ENCODE measurements around the gene GATAD1. TPM values are rescaled to one million over a fixed set of nuclear protein-coding genes. Genes with fewer than 3 reads are reported as not detected.

The GATAD1 gene
- total RNA-seq, 1 donor from 2014 or later, result 35.8 TPM

DNA sequence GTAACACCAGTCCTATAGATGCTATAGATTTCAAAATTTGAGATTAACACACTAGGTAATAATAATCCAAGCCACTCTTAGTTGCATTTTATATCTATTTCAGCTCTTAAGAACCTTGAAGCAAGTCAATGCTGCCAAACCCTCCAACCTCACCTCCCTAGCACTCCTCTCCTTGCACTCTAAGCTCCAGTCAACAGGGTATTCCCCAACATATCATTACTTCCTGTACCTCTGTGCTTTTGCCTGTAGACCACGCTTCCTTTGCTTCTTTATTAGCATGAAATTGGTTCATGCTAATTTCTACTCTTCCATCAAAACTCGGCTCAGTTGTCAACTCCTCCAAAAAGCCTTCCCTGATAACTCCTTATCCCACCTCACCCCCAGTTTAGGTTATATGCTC, 56.5 kb downstream of the GATAD1 start:
- Histone ChIP-seq H3K36me3 (peaks cover 83% of the 10 kb centered on the region), H3K4me3 (no peak overlapping the region), H3K4me1 (no peaks in the 10 kb centered on the region), H3K27ac (no peak overlapping the region), H3K9me3 (no peaks in the 10 kb centered on the region), H3K27me3 (no peaks in the 10 kb centered on the region)
- ATAC-seq (no peak), DNase-seq (no peak)
- intact Hi-C loops (cut with DNase I), result no loop called here
- no peak for TF ChIP-seq CTCF (IDR thresholded peaks at IDR 0.05)

GRCh38 chr7:92504563-92504962, 57.3 kb downstream of the GATAD1 start:
- intact Hi-C loops (cut with DNase I), result no loop called here
- H3K36me3 ChIP-seq, result peaks cover 82% of the 10 kb centered on the region
- H3K27me3 ChIP-seq, result no peaks in the 10 kb centered on the region

DNA sequence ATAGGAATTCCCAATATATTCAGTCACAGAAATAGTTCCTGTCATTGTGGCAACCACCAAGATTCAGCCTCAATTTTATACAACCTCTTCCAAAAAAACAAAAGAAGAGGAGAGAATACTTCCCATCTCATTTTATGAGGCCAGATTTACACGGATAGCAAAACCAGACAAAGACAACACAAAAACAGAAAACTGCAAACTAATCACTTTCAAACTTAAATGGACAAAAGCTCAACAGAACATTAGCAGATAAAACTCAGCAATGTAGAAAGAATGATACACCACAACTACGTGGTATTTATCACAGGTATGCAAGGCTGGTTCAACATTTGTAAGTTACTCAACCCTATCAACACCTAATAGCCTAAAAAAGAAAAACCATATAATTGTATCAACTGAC, 59.1 kb downstream of the GATAD1 start:
- Histone ChIP-seq H3K4me1 (no peaks in the 10 kb centered on the region), H3K27me3 (no peaks in the 10 kb centered on the region), H3K9me3 (no peaks in the 10 kb centered on the region), H3K36me3 (peaks cover 81% of the 10 kb centered on the region), H3K27ac (no peak overlapping the region), H3K4me3 (no peak overlapping the region)
- intact Hi-C loops (cut with DNase I), result no loop called here
- TF ChIP-seq CTCF (IDR thresholded peaks at IDR 0.05), result no peak
- no peak for DNase-seq
- no peak for ATAC-seq

More at GRCh38 chr7:92504563-92504962, 57.3 kb downstream of the GATAD1 start:
- ATAC-seq (no peak), DNase-seq (no peak)
- no peak for TF ChIP-seq CTCF (IDR thresholded peaks at IDR 0.05)
- H3K4me1 ChIP-seq, result no peaks in the 10 kb centered on the region
- H3K9me3 ChIP-seq, result no peaks in the 10 kb centered on the region
- no peak overlapping the region for H3K4me3 ChIP-seq
- no peak overlapping the region for H3K27ac ChIP-seq

GRCh38 chr7:92508946-92509345, 61.7 kb downstream of the GATAD1 start:
- Histone ChIP-seq H3K9me3 (no peaks in the 10 kb centered on the region), H3K36me3 (peaks cover 72% of the 10 kb centered on the region), H3K4me1 (no peaks in the 10 kb centered on the region), H3K27me3 (no peaks in the 10 kb centered on the region), H3K4me3 (no peak overlapping the region), H3K27ac (no peak overlapping the region)
- intact Hi-C loops (cut with DNase I), result no loop called here
- ATAC-seq, result no peak
- DNase-seq, result no peak
- TF ChIP-seq CTCF (IDR thresholded peaks at IDR 0.05), result no peak

Other genes with a start within 250 kb of the GATAD1 start
- gene KRIT1, start 201.6 kb upstream of the GATAD1 start, total RNA-seq, result 37.7 TPM
- gene ANKIB1, start 201.5 kb upstream of the GATAD1 start, total RNA-seq, result 50.1 TPM
- not detected for gene ERVW-1, start 30.5 kb downstream of the GATAD1 start, total RNA-seq
- gene PEX1, start 81.0 kb downstream of the GATAD1 start, total RNA-seq, result 14.2 TPM
- 13.2 TPM for gene RBM48, start 81.3 kb downstream of the GATAD1 start, total RNA-seq
- gene FAM133B, start 142.9 kb downstream of the GATAD1 start, total RNA-seq, result 21.2 TPM